ENCODE measurements around the gene PRND.
"Not testable (repeated sequence)": the region's sequence is repeated elsewhere in the genome, so short reads cannot be mapped to it uniquely, and the experiment has no call there.

PRND gene

DNA sequence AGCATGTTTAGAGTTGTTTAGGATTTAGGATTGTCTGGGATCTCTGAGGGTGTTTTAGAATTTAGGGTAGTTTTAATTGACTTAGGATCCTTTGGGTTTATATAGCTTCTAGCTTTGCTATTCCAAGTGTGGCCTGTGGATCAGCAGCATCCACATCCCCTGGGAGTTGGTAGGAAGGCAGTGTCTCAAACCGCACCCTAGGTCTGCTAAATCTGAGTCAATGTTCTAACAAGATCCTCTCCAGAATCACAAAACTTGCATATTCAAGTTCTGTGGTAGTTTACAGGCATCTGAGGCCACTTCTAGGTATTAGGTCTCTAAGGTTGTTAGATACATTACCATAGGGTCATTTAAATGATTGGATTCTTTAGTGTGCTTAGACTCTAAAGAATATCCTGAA lies 48.3 kb downstream of the PRND start:
- Histone ChIP-seq H2AK5ac (ENCODE audit: low read length) (no peak overlapping the region), H2BK5ac (ENCODE audit: low read depth, low read length, poor library complexity) (no peak overlapping the region), H3K79me1 (ENCODE audit: low read length) (no peaks in the 10 kb centered on the region), H3K9ac (ENCODE audit: low read length) (no peak overlapping the region), H3K4me1 (ENCODE audit: control insufficient read depth in 1 of 2, insufficient read depth in 2 of 2, low read length in 2 of 2) (no peaks in the 10 kb centered on the region), H3K23ac (ENCODE audit: low read length) (no peak overlapping the region), H4K91ac (ENCODE audit: low read depth, low read length) (no peak overlapping the region), H3K27ac (ENCODE audit: low read depth, low read length) (no peak overlapping the region), H4K12ac (ENCODE audit: low read depth, low read length) (no peak overlapping the region), H3K9me3 (ENCODE audit: insufficient read depth, low read depth, low read length) (peaks cover 5% of the 10 kb centered on the region), H3K14ac (ENCODE audit: low read length) (no peak overlapping the region), H4K8ac (ENCODE audit: low read depth, low read length) (no peak overlapping the region), H3K4ac (ENCODE audit: low read depth, low read length) (no peak overlapping the region), H3K36me3 (ENCODE audit: control insufficient read depth in 1 of 2, insufficient read depth in 2 of 2, low read length in 2 of 2) (no peaks in the 10 kb centered on the region), H2BK12ac (ENCODE audit: low read length) (no peak overlapping the region), H3K27me3 (ENCODE audit: insufficient read depth, low read length) (no peaks in the 10 kb centered on the region), H3K4me3 (ENCODE audit: low read depth, low read length) (no peak overlapping the region), H2BK120ac (ENCODE audit: insufficient read depth, low read length, poor library complexity) (no peak overlapping the region), H3K18ac (ENCODE audit: low read length) (no peak overlapping the region), H3K4me2 (ENCODE audit: low read length) (no peak overlapping the region), H3K79me2 (ENCODE audit: control insufficient read depth, insufficient read depth, low read length, poor library complexity) (no peaks in the 10 kb centered on the region), H2AFZ (ENCODE audit: insufficient read depth, low read length, poor library complexity) (no peak overlapping the region)
- WGBS (ENCODE audit: extremely low coverage, insufficient coverage, insufficient read length), result no CpG with 5 or more reads among the region's 1 CpG
- DNase-seq, result no peak

DNA sequence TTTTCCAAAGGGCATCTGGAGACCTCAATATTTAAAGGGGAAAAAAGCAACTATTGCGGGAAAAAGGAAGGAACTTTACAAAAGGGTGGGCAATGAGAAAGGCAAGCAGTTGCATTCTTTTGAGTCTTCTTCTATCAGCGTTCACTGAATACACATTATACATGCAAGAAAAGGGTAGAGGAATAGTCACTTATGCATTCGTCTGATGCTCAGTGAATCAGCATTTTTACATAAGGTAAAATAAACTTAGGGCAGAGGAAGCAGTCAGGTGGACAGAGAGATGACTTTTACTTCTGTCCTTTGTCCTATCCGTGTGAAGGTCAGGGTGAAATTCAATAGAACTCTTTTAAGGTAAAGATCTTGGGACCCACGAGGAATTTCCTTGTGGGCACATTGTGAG lies 49.3 kb downstream of the PRND start:
- Histone ChIP-seq H3K27me3 (ENCODE audit: insufficient read depth, low read length) (no peaks in the 10 kb centered on the region), H3K9ac (ENCODE audit: low read length) (no peak overlapping the region), H3K36me3 (ENCODE audit: control insufficient read depth in 1 of 2, insufficient read depth in 2 of 2, low read length in 2 of 2) (no peaks in the 10 kb centered on the region), H2BK120ac (ENCODE audit: insufficient read depth, low read length, poor library complexity) (no peak overlapping the region), H3K79me2 (ENCODE audit: control insufficient read depth, insufficient read depth, low read length, poor library complexity) (no peaks in the 10 kb centered on the region), H3K4me2 (ENCODE audit: low read length) (no peak overlapping the region), H3K4ac (ENCODE audit: low read depth, low read length) (no peak overlapping the region), H3K9me3 (ENCODE audit: insufficient read depth, low read depth, low read length) (peaks cover 2% of the 10 kb centered on the region), H3K18ac (ENCODE audit: low read length) (no peak overlapping the region), H3K79me1 (ENCODE audit: low read length) (no peaks in the 10 kb centered on the region), H4K8ac (ENCODE audit: low read depth, low read length) (no peak overlapping the region), H2AK5ac (ENCODE audit: low read length) (no peak overlapping the region), H3K23ac (ENCODE audit: low read length) (no peak overlapping the region), H2BK5ac (ENCODE audit: low read depth, low read length, poor library complexity) (no peak overlapping the region), H2AFZ (ENCODE audit: insufficient read depth, low read length, poor library complexity) (no peak overlapping the region), H3K4me3 (ENCODE audit: low read depth, low read length) (no peak overlapping the region), H4K91ac (ENCODE audit: low read depth, low read length) (no peak overlapping the region), H3K14ac (ENCODE audit: low read length) (no peak overlapping the region), H4K12ac (ENCODE audit: low read depth, low read length) (no peak overlapping the region), H3K4me1 (ENCODE audit: control insufficient read depth in 1 of 2, insufficient read depth in 2 of 2, low read length in 2 of 2) (no peaks in the 10 kb centered on the region), H3K27ac (ENCODE audit: low read depth, low read length) (no peak overlapping the region), H2BK12ac (ENCODE audit: low read length) (no peak overlapping the region)
- DNase-seq, result no peak
- no CpG with 5 or more reads among the region's 5 CpGs for WGBS (ENCODE audit: extremely low coverage, insufficient coverage, insufficient read length)

DNA sequence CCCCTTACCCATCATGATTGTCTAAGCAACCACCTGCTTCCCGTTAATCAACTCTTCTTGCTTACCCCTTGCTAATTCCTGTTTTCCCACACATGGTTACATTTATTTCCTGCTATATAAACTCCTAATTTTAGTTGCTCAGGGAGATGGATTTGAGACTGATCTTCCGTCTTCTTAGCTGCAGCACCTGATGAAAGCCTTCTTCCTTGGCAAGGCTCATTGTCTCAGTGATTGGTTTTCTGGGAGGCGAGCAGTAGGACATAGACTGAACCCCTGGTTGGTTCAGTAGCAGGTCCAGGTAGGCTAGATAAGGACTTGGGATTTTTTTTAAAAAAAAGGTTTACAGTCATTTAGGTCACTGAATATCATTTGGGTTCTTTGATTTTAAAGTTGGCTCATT lies 50.4 kb downstream of the PRND start:
- Histone ChIP-seq H3K79me1 (ENCODE audit: low read length) (no peaks in the 10 kb centered on the region), H2AFZ (ENCODE audit: insufficient read depth, low read length, poor library complexity) (no peak overlapping the region), H3K79me2 (ENCODE audit: control insufficient read depth, insufficient read depth, low read length, poor library complexity) (no peaks in the 10 kb centered on the region), H3K9me3 (ENCODE audit: insufficient read depth, low read depth, low read length) (peaks cover 2% of the 10 kb centered on the region), H3K23ac (ENCODE audit: low read length) (no peak overlapping the region), H3K9ac (ENCODE audit: low read length) (no peak overlapping the region), H3K4me1 (ENCODE audit: control insufficient read depth in 1 of 2, insufficient read depth in 2 of 2, low read length in 2 of 2) (no peaks in the 10 kb centered on the region), H3K4ac (ENCODE audit: low read depth, low read length) (no peak overlapping the region), H4K91ac (ENCODE audit: low read depth, low read length) (no peak overlapping the region), H4K8ac (ENCODE audit: low read depth, low read length) (no peak overlapping the region), H2BK5ac (ENCODE audit: low read depth, low read length, poor library complexity) (no peak overlapping the region), H2AK5ac (ENCODE audit: low read length) (no peak overlapping the region), H3K27me3 (ENCODE audit: insufficient read depth, low read length) (no peaks in the 10 kb centered on the region), H3K4me2 (ENCODE audit: low read length) (no peak overlapping the region), H2BK120ac (ENCODE audit: insufficient read depth, low read length, poor library complexity) (no peak overlapping the region), H4K12ac (ENCODE audit: low read depth, low read length) (no peak overlapping the region), H2BK12ac (ENCODE audit: low read length) (no peak overlapping the region), H3K18ac (ENCODE audit: low read length) (no peak overlapping the region), H3K4me3 (ENCODE audit: low read depth, low read length) (no peak overlapping the region), H3K36me3 (ENCODE audit: control insufficient read depth in 1 of 2, insufficient read depth in 2 of 2, low read length in 2 of 2) (no peaks in the 10 kb centered on the region), H3K14ac (ENCODE audit: low read length) (no peak overlapping the region), H3K27ac (ENCODE audit: low read depth, low read length) (no peak overlapping the region)
- WGBS (ENCODE audit: extremely low coverage, insufficient coverage, insufficient read length), result no CpG with 5 or more reads among the region's 3 CpGs
- DNase-seq, result no peak

DNA sequence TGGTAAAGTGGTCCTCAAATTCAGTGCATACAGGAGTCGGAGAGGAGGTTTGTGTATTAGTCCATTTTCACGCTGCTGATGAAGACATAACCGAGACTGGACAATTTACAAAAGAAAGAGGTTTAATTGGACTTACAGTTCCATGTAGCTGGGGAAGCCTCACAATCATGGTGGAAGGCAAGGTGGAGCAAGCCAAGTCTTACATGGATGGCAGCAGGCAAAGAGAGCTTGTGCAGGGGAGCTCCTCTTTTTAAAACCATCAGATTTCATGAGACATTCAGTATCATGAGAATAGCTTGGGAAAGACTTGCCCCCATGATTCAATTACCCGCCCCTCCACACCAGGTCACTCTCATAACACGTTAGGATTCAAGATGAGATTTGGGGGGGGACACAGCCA lies 51.3 kb downstream of the PRND start:
- H3K79me1 ChIP-seq (ENCODE audit: low read length); H3K4ac ChIP-seq (ENCODE audit: low read depth, low read length); DNase-seq; H2BK120ac ChIP-seq (ENCODE audit: insufficient read depth, low read length, poor library complexity); H3K9me3 ChIP-seq (ENCODE audit: insufficient read depth, low read depth, low read length); H4K8ac ChIP-seq (ENCODE audit: low read depth, low read length); H3K23ac ChIP-seq (ENCODE audit: low read length); H3K9ac ChIP-seq (ENCODE audit: low read length); H3K79me2 ChIP-seq (ENCODE audit: control insufficient read depth, insufficient read depth, low read length, poor library complexity); H3K4me3 ChIP-seq (ENCODE audit: low read depth, low read length); H4K91ac ChIP-seq (ENCODE audit: low read depth, low read length); H3K4me1 ChIP-seq (ENCODE audit: control insufficient read depth in 1 of 2, insufficient read depth in 2 of 2, low read length in 2 of 2); H3K27me3 ChIP-seq (ENCODE audit: insufficient read depth, low read length); H3K18ac ChIP-seq (ENCODE audit: low read length); H2AK5ac ChIP-seq (ENCODE audit: low read length); H2BK12ac ChIP-seq (ENCODE audit: low read length); H3K4me2 ChIP-seq (ENCODE audit: low read length); H3K27ac ChIP-seq (ENCODE audit: low read depth, low read length); H4K12ac ChIP-seq (ENCODE audit: low read depth, low read length); H3K14ac ChIP-seq (ENCODE audit: low read length); H2AFZ ChIP-seq (ENCODE audit: insufficient read depth, low read length, poor library complexity); H3K36me3 ChIP-seq (ENCODE audit: control insufficient read depth in 1 of 2, insufficient read depth in 2 of 2, low read length in 2 of 2); H2BK5ac ChIP-seq (ENCODE audit: low read depth, low read length, poor library complexity): not testable (repeated sequence)
- WGBS (ENCODE audit: extremely low coverage, insufficient coverage, insufficient read length), result no CpG with 5 or more reads among the region's 5 CpGs

Data from trophoblast cell (in vitro differentiated cells and primary cell).